Raji (cell line): ENCODE measurements around the gene PPP1R1C.

ENCODE experiments used
- POLR2A ChIP-seq: IDR thresholded peaks from 2 replicates; pipeline ENCODE4 v1.6.1; 2011; ENCODE audit warnings: low read depth, low read length, control low read depth; ENCODE audit not compliant: insufficient read depth

Gene PPP1R1C

DNA sequence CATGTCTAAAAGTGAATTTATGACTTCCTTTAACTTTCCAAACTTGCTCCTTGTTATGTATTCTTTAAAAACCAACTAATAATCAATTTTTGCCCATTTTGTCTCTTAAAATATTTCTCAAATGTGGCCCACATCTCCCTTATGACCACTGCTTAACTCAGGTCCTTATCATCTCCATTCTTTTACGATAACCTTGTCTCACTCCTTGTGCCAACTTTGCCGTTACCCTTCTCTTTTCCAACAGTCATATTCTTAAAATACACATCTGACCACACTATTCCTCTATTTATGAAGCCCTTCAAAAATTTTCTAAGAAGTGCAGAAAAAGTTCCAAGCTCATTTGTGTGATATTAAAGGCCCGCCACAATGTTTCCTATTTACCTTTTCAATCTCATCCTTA, 47.8 kb downstream of the PPP1R1C start:
- TF ChIP-seq POLR2A: no peak

DNA sequence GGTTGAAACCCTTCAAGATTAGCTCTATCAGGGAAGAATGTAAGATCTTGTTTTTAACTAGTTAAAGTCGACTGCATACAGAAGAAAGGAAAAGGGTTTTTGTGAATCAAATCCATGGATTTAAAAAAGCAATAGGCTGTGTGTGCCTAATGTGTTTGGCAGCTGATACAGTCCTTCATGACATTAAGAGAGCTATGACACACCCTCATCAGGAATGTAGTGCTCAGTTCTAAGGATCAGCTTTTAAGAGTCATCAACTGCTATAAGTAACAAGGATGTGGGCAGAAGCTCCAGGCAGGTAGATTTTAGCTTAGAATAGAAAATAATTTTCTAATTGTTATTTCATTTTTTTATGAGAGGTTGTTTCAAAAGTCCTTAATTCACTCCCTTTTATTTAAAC, 52.9 kb downstream of the PPP1R1C start:
- no peak for TF ChIP-seq POLR2A

DNA sequence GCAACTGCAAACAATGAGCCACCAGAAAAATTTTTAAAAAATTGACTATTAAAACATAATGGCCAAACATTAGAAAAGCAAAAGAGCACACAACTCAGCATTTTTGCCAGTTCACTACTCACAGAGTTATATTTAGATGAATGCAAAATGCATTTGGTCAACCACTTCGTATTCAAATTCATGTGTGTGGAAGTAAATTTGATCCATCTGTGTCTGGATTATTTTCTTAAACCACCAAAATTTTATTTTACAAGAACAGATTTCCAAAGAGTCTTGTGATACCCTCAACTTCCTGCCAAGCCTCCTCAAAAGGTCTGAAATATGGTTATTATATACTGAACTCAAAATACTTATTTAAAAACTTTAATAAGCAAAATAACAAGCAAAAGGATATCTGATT, 57.4 kb downstream of the PPP1R1C start:
- TF ChIP-seq POLR2A: no peak

DNA sequence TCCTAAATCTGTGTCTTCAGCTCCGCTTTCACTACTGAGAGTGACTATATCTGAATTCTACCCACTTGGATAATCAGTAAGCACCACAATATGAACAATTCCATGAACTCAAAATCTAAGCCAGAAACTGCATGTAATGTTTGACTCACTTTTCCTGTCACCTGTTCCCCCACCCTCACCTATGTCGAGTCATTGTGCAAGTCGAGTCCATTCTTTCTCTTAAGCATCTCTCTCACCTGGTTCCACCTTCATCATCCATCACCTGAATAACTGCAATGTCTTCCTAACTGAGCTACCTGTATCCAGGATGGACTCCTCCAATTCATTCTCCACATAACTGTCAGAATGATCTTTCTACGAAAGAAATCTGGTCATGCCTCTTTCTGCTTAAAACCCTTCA, 58.2 kb downstream of the PPP1R1C start:
- TF ChIP-seq POLR2A: no peak

DNA sequence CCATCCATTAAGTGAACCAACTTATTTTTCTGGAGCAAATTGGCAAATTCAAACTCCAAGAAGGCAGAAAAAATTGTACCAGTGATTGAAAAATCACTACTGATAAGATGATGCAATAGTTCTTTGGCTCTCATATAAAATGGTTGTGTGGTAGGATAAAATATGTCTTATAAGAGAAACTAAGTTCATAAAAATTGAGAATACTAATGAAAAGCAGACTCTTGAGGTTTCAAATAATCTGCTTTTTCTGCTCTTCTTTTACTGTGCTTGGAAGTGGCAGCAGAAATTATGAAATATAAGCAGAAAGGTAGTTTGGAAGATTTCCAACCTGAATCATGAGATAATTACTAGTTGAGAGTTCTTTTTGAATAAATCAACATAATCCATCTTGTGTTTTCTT, 61.9 kb downstream of the PPP1R1C start:
- TF ChIP-seq POLR2A: no peak

DNA sequence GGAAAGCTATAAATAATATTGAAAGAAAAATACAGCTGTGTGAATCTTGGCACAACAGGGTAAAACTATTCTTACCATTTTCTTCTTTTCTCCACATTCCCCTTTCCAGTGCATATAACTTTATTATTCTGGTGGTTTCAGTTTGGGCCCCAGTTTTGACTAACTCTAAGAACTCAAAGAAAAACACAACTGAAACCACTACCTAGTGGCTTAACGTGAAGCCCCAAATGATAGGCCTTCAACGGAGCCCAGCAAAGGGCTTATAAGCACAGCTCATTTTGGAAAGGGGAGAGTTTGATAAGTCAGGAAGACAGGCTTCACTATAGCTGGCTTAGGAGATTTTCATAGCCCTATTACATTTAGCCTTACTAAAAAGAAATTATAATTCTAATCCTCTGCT, 62.4 kb downstream of the PPP1R1C start:
- TF ChIP-seq POLR2A: no peak

DNA sequence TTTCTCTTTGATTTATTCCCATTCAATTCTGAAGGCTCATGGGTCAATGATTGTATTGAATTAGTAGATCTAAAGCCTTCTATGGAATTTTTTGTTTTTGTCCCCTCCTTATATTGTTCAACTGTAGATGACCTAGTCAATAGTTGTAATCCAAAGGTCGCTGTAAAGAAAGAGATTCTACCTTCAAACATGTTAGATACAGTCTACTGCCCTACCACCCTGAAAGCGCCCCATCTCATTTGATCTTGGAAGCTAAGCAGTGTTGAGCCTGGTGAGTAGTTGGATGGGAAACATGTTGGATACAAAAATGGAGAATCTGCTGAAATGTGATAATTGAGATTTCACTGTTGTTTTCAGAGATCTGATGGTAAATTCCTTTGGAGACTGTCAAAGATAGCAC, 63.0 kb downstream of the PPP1R1C start:
- TF ChIP-seq POLR2A: no peak

DNA sequence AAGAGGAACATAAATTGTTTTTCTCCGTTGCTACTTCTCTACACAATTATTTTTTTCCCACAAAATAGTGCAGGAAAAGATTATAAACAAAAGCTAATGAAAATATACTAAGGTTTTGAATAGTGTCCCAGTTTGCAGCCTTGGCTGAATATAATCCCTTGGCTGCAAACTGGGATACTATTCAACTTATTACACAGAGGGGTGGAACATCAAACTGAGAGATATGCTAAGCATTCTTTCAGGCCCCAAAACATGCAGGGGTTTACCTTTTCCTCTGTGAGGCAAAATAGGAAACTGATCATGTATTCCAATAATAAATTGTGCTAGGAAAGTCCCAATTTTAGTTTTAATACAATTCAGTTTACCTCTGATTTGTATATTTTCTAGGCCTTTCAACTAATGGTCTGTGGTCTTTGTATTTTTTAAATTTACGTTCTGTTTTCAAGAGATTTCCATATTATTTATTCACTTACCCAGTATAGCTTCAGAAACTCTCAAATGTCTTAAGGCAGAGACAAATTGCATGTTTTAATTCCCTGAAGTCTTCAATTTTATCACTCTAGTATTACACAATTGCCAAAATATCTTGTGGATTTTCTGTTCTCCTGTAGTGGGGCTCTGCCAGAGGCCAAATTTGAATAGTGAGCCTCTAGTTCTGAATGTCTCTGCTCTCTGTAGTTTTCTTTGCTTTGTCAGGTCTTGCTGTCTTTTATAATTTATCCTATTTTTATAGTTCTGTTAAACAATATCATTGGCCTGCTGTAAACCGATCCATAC, 63.9 kb downstream of the PPP1R1C start:
- no peak for TF ChIP-seq POLR2A

DNA sequence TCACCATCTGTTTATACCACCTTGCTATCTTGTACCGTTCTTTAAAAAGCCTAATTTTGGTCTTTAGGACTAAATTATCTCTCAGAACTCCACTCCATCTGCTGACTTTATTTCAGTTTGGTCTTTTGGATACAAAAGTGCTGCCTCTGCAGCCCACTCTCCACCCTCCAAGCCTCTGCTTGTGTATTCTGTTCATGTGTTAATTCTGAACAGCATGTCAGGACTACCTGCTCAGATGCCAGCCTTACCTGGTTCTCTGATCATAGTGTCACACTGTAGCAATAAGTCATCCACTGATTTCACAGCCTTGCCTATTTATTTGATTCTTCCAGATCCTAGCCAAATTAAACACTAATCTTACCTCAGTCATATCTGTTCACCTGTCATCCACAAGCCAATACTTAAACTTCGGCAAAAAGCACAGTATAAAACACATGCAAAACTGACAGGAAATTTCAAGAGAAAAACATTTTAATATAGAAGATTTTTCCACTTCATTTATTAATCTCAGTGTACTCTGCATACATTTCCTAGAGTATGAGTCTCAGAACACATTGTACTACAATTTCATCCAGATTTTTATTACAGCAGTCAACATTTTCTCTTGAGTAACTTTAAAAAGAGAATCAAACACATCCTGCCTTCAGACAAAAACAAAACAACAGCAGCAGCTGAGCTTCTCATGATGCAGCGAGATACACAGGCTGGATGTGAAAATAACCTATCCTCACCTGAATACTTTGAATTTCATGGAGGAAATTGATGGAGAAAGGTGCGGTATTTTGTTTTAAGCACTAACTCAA, 64.9 kb downstream of the PPP1R1C start:
- no peak for TF ChIP-seq POLR2A

DNA sequence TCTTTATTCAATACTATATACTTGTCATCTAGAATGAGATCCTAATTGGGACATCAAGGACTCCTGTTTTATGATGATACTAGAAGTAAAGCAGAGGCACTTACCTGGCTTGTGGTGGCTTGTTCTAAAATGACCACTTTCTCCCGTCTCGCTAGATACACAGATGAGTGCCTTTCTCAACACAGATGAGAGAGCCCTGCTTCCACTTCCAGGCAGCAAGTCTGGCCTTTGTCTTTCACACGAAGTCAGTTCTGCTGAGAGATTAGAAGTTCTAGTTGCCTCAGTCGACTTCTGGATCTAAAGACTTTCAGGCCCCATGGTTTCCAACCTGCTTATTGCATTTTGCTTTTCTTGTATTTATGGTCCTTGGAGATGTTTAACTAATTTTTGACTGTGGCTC, 70.3 kb downstream of the PPP1R1C start:
- TF ChIP-seq POLR2A: no peak

DNA sequence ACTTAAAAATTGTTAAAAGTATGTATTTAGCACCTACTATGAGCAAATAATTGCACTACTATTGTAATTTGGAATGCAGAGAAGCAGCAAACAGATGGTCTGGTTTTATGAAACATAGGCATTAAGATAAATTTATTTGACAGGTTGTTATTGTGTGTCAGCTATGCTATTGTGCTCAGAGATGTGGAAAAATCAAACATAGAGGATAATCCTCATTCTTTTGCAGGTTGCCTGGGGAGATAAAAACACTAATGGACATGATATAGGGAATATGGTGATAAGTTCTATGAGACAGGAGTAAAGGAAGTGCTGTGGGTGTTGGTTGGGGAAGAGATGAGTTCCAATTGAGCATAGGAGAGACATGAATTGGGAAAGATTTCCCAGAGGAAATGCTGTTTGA, 71.3 kb downstream of the PPP1R1C start:
- no peak for TF ChIP-seq POLR2A

DNA sequence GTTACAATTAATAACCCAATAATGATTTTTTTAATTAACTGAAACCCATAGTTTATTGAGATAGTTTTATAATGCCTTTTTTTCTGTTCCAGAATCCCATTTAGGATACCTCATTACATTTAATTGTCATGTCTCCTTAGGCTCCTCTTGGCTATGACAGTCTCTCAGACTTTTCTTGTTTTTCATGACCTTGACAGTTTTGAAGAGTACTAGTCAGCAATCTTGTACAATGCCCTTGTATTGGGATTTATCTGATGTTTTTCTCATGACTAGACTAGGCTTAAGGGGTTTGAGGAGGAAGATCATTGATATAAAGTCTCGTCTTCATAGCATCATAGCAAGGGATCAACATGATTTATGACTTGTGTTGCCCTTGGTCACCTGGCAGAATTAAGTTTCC, 72.4 kb downstream of the PPP1R1C start:
- no peak for TF ChIP-seq POLR2A

DNA sequence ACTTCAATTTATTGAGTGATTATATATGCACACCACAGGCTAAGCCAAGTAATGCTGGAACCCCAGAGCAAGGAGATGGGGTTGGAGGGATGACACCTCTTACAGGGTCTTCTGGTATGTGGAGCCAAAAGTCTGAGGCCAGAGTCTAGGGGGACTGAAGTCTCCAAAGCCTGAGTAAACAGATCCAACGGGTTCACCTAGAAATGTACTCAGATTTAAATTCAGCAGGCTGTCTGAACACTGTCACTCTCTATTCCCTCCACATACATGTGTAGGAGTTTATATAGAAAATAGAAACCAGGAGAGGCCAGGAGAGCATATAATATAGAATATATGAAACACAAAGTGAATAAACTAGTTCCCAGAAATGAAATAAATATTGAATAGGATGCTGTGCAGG, 76.1 kb downstream of the PPP1R1C start:
- no peak for TF ChIP-seq POLR2A

DNA sequence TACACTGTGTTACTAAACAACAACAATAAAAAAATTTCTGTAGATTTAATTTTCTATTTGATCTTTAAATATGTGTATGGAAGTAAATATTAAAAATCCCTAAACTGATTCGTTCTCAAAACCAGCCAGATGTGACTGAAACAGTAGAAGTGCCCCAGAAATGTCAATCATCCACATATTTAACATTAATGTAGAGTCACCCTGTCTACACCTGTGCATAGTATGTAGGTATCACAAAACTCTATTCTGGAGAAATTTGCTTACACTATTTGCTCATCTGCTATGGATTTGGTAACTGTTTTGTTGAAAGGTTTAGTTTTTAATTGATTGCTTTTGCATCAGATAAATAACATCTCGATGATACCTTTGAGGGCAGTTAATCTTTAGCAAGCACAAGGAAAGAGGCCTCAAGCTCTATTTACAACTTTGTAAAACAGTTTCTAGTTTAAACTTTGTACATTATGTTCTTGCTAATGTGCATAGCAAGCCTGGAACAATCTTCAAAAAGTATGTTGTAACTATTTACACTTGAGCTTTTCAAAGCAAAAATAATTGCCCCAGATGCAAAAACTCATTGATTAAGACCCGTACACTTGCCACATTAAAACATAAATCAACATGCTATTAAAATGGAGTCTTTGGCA, 76.8 kb downstream of the PPP1R1C start:
- no peak for TF ChIP-seq POLR2A

DNA sequence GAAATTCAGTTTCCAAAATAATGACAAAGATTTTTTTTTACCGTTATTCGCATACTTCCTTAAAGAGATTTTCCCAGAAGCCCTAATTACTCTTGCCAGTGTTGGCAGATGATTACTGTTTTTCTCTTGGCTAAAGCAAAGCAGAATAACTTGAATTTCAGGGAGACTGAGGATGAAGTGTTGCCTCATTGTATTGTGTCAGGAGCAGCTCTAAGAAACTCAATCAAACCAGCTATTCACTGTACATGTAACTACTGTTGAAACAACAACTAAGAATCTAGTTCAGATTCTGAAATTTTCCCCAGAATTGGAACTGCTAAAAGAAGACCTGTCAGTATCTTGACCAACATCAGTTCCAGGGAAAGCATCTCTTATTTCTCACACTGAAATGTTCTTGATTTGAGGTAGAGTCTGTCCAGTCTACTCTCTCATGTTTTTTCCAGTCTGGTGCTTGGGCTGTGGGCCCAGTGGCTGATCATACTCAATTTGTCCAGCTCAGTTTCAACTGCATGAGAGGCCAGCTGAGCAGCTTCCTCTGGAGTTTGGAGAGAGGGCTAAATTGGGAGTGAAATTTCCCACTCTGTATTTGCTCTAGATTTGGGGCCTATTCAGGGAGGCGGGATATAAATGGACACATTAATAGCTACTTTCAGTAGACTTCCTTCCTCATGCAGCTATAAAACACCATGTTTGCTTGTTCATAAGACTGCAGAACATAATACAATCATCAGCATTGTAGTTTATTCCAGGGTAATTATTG, 78.5 kb downstream of the PPP1R1C start:
- no peak for TF ChIP-seq POLR2A

DNA sequence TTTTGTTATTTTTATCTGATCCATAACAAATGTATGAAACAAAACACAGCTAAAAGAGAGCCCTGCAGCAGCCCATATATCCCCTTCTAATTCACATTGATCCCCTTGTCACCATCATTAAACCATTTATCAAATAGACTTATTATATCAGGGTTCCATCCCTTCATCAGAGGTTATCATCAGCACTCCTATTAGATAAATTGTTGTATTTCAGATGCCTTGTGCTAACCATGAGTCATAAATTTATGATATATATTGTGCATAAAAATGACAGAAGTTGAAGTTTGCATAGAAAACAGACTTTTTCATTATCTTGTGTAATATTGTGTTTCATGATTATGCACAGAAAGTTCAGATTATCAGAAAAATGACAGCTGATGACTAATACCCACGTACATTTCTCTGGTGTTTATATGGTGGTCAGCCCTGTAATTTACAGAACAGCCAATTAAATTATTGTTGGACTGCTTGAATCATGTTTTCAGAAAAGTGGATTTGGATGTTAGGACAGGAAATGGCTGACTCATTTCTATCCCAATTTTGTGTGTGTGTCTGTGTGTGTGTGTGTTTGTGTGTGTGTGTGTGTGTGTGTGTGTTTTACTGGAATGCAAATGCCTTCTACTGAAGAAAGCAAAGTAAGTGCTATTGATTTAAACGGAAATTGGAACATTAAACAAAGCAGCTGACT, 80.9 kb downstream of the PPP1R1C start:
- TF ChIP-seq POLR2A: no peak
